Large intestine (tissue), 3 donors: ENCODE results near the gene KLHL18. TPM values are rescaled to one million over a fixed set of nuclear protein-coding genes. Genes with fewer than 3 reads are reported as not detected.
A peak's percentile ranks its signal among the peaks of the same experiment; 100 is the strongest.

Source experiments
- DNase-seq, 2 donors: peaks; one replicate each; pipeline versions ENCODE4 v3.0.0 to v3.0.0-alpha.2; 2013
- H3K27ac ChIP-seq: one replicate; pipeline ENCODE4 v1.5.1; 2013; ENCODE audit warnings: low read length
- H3K27me3 ChIP-seq: 2 replicates; pipeline ENCODE4 v1.6.1; 2013; ENCODE audit warnings: low read length; ENCODE audit not compliant: control insufficient read depth, insufficient read depth
- H3K36me3 ChIP-seq: 2 replicates; pipeline ENCODE4 v1.6.1; 2013; ENCODE audit warnings: low read length; ENCODE audit not compliant: control insufficient read depth, insufficient read depth
- H3K4me1 ChIP-seq: one replicate; pipeline ENCODE4 v1.6.1; 2013; ENCODE audit warnings: low read length; ENCODE audit not compliant: control insufficient read depth, insufficient read depth
- H3K4me3 ChIP-seq: one replicate; pipeline ENCODE4 v1.5.1; 2013; ENCODE audit warnings: low read length
- H3K9me3 ChIP-seq: one replicate; pipeline ENCODE4 v1.6.1; 2013; ENCODE audit warnings: mild to moderate bottlenecking, low read depth, low read length, moderate library complexity; ENCODE audit not compliant: control insufficient read depth
- WGBS: methylation state at CpG from one replicate; pipeline ENCODE4 v1.1.5; 2013; ENCODE audit warnings: low lambda C conversion rate; ENCODE audit not compliant: insufficient coverage; 5-methylcytosine and 5-hydroxymethylcytosine counted together
- polyA plus RNA-seq: library from polyadenylated mRNA; unstranded; fragments of 120-200 nt; gene quantifications from one replicate; pipeline ENCODE4 v1.2.1, GENCODE V29; 2013

Gene KLHL18
- polyA plus RNA-seq, 1 donor: 11.2 TPM

DNA sequence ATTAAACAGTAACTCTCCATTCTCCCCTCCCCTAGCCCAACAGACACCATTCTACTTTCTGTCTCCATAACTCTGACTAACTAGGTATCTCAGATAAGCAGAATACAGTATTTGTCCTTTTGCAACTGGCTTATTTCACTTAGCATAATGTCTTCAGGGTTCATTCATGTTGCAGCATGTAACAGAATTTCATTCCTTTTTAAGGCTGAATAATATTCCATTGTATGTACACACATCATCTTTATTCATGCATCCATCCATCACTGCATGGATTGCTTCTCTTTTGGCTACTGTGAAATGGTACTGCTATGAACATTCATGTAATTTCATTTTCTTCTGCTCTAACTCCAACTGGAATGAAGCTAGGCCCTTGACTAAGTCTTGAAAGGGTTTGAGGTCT lies 96.1 kb downstream of the KLHL18 start:
- H3K9me3 ChIP-seq: no peaks in the 10 kb centered on the region
- H3K4me3 ChIP-seq: no peak overlapping the region
- peak overlapping the region; percentile 100 for H3K27ac ChIP-seq
- peaks cover 18% of the 10 kb centered on the region for H3K4me1 ChIP-seq
- H3K27me3 ChIP-seq: no peaks in the 10 kb centered on the region
- H3K36me3 ChIP-seq: no peaks in the 10 kb centered on the region
- DNase-seq: no peak

DNA sequence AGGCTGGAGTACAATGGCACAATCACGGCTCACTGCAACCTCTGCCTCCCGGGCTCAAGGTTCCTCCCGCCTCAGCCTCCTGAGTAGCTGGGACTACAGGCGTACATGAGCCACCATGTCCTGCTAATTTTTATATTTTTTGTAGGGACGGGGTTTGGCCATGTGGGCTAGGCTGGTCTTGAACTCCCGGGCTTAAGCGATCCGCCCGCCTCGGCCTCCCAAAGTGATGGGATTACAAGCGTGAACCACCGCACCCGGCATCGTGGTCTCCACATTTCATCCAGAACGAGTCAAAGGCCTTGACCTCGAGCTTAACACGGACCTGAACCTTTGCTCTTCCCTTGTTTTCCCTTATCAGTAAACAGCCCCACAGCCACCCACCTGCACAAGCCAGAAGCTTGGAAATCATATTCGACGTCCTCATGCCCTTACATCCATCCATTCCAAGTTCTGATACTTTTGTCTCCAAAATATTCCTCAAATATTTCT lies 96.7 kb downstream of the KLHL18 start:
- Histone ChIP-seq H3K9me3 (no peaks in the 10 kb centered on the region), H3K4me1 (peaks cover 18% of the 10 kb centered on the region), H3K4me3 (peak overlapping the region; percentile 97), H3K36me3 (no peaks in the 10 kb centered on the region), H3K27ac (peak overlapping the region; percentile 100), H3K27me3 (no peaks in the 10 kb centered on the region)
- WGBS: 33% methylated on average over 4 of the region's 19 CpGs
- peak; percentile 22 to 58 for DNase-seq

DNA sequence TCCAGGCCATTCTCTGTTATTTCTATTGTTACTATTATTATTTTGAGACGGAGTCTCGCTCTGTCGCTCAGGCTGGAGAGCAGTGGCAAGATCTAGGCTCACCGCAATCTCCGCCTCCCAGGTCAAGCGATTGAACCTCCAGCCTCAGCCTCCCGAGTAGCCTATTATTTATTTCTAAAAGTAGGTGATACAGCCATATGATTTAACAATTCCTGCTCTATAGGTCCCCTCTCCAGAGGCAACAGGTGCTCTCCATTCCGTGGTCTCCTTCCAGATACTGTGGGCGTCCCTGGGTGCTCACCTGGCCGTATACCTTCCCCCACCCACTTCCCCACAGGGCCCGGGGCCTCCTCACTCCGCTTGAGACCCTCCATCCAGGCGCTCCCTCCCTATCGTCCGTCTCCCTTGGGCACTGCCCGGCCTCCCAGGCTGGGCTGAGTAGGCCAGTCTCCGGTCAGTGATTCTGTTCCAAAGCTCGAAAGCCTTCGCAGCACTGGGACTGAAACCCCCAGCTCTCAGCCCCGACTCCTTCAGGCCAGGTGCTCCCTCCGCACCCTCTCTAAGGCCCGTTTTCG lies 97.4 kb downstream of the KLHL18 start:
- no CpG with 5 or more reads among the region's 23 CpGs for WGBS
- H3K9me3 ChIP-seq: no peaks in the 10 kb centered on the region
- H3K4me1 ChIP-seq: peaks cover 18% of the 10 kb centered on the region
- no peaks in the 10 kb centered on the region for H3K27me3 ChIP-seq
- DNase-seq: no peak
- H3K27ac ChIP-seq: peak overlapping the region; percentile 100
- H3K4me3 ChIP-seq: peak overlapping the region; percentile 97
- H3K36me3 ChIP-seq: peaks cover 2% of the 10 kb centered on the region

DNA sequence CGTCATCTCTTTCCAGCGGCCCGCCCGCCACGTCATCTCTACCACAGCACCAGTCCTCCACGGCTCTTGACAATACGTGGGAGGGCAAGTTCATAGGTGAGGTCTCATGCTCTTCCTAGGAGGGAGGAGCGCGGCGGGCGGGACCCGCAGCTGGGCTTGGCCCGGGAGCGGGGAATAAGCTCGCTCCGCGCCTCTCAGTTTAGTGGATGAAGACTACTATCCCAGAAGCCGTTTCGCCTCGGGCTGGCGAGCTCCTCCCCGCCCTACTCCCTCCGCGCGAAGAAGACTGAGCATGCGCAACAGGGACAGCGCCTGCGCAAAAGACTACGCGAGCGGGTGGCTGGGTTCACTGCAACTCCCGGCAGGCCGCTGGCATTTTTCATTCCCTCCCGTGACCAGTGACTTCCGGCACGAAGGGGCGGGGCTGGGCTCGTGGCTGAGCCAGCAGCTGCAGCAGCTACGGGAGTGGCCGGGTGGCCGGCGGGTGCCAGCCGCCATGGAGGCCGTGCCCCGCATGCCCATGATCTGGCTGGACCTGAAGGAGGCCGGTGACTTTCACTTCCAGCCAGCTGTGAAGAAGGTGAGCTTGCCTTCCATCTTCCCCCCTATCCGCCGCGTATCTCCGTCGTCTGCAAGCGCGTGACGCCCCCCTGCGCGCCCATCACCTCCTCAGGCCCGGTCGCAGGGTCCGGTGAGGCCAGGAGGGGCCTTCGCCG lies 98.0 kb downstream of the KLHL18 start, which contains the start of gene PTPN23:
Gene PTPN23, plus strand, starts transcription at position 421 of the 716 bp plus-strand sequence. Its CDS starts 76 bp downstream, at position 497.
- Histone ChIP-seq H3K27ac (peak within 1 kb of the TSS; percentile 100), H3K36me3 (peaks cover 2% of the 10 kb centered on the region), H3K4me3 (peak within 1 kb of the TSS; percentile 97), H3K4me1 (peaks cover 24% of the 10 kb centered on the region), H3K9me3 (no peaks in the 10 kb centered on the region), H3K27me3 (no peaks in the 10 kb centered on the region)
- no CpG with 5 or more reads among the region's 61 CpGs for WGBS
- DNase-seq: peak; percentile 100

DNA sequence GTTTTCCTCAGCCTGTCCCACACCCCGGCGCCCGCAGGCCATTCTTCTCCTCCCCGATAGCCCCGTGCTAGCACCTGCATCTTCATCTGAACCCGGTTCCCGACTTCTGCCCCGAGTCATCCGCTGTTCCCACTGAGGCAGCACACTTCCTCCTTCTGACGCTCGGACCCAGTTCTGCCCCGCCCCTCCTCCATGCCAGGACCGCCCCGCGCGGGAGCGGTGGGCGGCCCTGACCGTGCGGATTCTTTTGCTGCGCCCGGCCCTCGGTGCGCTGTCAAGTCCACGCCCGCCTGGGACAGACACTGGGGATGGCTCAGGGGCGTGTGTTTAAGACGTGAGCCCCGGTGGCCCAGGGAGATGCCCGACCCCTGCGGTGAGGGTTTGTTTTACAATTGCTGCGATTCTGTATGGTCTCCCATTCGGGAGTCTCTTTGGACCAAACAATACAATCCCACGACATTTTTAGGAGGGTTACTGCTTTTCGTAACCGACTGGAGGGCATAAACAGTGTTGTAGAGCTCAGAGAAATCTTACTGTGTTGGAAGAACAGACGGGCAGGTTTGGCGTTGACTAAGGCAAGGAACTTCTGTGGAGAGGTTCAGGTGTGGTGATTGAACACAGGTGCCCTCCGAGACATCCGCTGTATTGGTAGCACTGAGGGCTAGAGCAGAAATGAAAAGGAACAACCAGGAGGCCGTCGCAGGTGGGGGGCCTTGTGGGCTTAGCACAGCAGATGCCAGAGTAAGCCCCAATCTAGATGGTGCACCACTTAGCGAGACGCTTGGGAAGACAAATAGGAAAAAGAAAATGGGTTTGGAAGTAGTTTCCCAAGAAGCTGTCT lies 98.8 kb downstream of the KLHL18 start:
- Histone ChIP-seq H3K27ac (peak overlapping the region; percentile 100), H3K36me3 (peaks cover 2% of the 10 kb centered on the region), H3K9me3 (no peaks in the 10 kb centered on the region), H3K27me3 (no peaks in the 10 kb centered on the region), H3K4me3 (peak overlapping the region; percentile 97), H3K4me1 (peaks cover 26% of the 10 kb centered on the region)
- peak; percentile 89 to 91 for DNase-seq
- WGBS: 7% methylated on average over 3 of the region's 44 CpGs

DNA sequence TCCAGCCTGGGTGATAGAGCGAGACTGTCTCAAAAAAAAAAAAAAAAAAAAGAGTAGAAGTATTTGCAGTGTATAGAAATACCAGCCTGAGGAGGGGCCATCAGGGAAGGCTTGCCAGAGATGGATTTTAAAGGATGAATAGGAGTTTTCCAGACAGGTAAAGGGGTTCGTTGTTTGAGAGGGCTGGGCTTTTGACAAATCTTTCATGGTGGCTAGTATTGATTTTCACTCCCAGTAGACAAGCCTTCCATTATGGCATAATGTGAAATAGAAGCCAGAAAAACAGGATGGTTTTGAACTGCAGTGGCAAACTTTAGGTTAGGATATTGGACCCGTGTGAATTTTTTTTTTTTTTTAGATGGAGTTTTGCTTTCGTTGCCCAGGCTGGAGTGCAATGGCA lies 101.7 kb downstream of the KLHL18 start:
- no peak for DNase-seq
- Histone ChIP-seq H3K9me3 (no peaks in the 10 kb centered on the region), H3K36me3 (peaks cover 12% of the 10 kb centered on the region), H3K4me3 (no peak overlapping the region), H3K27me3 (no peaks in the 10 kb centered on the region), H3K27ac (peak overlapping the region; percentile 18), H3K4me1 (peaks cover 23% of the 10 kb centered on the region)
- no CpG with 5 or more reads among the region's 4 CpGs for WGBS

DNA sequence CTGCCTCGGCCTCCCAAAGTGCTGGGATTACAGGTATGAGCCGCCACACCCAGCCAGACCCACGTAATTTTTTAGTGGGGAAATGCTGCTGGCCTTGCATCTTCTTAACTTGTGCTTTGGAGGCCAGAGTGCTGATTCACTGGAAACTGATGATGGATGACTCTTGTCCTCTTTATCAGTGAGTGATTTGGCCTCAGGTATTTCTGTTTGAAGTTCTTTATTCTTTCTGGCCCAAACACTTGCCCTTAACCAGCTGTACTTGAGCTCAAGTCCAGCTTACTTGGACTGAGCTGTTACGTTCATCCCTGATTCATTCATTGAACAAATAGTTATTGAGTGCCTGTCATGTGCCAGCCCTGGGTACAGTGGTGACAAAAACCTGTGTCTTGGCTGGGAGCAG lies 102.3 kb downstream of the KLHL18 start:
- H3K4me3 ChIP-seq: no peak overlapping the region
- peaks cover 18% of the 10 kb centered on the region for H3K4me1 ChIP-seq
- no peaks in the 10 kb centered on the region for H3K27me3 ChIP-seq
- no peaks in the 10 kb centered on the region for H3K9me3 ChIP-seq
- DNase-seq: peak; percentile 64 to 78
- no CpG with 5 or more reads among the region's 4 CpGs for WGBS
- peak overlapping the region; percentile 52 for H3K27ac ChIP-seq
- H3K36me3 ChIP-seq: peaks cover 12% of the 10 kb centered on the region

DNA sequence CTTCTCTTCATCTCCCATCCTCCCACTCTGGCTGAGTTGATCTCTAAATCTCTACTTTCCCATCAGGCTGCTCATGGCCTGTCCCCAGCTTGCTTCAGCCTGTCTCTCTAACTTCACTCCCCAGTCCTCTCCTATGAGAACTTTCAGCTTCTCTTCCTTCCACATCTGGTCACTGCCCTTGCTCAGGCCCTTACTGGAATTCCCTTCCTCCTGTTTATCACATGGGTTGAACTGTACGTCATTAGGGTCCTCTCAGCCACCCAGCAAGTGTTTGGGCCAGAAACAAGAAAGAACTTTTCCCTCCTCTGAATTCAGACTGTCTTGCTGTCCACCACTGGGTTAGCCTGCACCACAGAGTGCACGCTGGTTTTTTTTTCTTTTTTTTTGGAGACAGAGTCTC lies 103.1 kb downstream of the KLHL18 start:
- Histone ChIP-seq H3K27me3 (no peaks in the 10 kb centered on the region), H3K9me3 (no peaks in the 10 kb centered on the region), H3K4me3 (no peak overlapping the region), H3K4me1 (peaks cover 18% of the 10 kb centered on the region), H3K27ac (peak overlapping the region; percentile 52), H3K36me3 (peaks cover 16% of the 10 kb centered on the region)
- WGBS: no CpG with 5 or more reads among the region's 2 CpGs
- DNase-seq: no peak

DNA sequence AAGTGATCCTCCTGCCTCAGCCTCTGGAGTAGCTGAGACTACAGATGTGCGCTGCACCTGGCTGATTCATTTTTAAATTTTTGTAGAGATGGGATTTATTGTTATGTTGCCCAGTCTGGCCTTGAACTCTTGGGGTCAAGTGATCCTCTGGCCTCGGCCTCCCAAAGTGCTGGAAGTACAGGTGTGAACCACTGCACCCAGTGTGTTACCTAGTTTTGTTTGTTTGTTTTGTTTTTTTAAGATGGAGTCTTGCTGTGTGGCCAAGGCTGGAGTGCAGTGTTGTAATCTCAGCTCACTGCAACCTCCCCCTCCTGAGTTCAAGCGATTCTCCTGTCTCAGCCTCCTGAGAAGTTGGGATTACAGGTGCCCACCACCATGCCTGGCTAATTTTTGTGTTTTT lies 110.2 kb downstream of the KLHL18 start:
- H3K27me3 ChIP-seq: no peaks in the 10 kb centered on the region
- no peak for DNase-seq
- no peak overlapping the region for H3K4me3 ChIP-seq
- H3K27ac ChIP-seq: no peak overlapping the region
- WGBS: no CpG with 5 or more reads among the region's 3 CpGs
- H3K36me3 ChIP-seq: peaks cover 32% of the 10 kb centered on the region
- H3K4me1 ChIP-seq: no peaks in the 10 kb centered on the region
- no peaks in the 10 kb centered on the region for H3K9me3 ChIP-seq

DNA sequence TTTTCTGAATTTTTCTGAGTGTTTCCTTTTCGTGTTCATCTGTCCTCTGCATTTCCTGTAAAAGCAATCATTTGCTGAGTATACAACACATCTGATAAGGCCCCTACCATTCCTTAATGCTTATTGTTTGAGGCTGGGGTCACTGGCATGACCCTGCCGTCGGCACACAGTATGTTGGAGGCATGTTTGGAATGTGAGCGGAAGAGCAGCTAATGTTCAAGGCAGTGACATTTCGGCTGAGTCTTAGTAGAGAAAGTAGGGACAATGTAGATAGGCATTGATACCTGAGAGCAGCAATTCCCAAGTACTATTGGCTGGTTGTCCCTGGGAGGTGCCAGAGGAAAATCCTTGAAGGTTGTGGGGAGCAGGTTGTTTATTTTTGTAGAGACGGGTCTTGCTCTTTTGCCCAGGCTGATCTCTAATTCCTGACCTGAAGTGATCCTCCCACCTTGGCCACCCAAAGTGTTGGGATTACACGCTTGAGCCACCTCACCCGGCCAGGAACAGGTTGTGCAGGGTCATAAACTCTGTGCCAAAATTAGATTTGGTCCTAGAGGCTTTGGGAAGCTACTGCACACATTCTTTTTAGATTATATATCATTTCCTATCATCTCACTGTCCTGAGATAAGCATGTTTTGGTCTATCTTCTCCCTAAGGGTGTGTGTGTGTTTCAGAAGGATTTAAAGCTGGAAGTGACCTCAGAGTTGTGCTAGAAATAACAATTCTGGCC lies 111.6 kb downstream of the KLHL18 start:
- H3K36me3 ChIP-seq: peaks cover 35% of the 10 kb centered on the region
- no peaks in the 10 kb centered on the region for H3K9me3 ChIP-seq
- WGBS: no CpG with 5 or more reads among the region's 8 CpGs
- no peak overlapping the region for H3K27ac ChIP-seq
- DNase-seq: no peak
- H3K27me3 ChIP-seq: no peaks in the 10 kb centered on the region
- H3K4me1 ChIP-seq: no peaks in the 10 kb centered on the region
- no peak overlapping the region for H3K4me3 ChIP-seq
